Nephron progenitor cell (in vitro differentiated cells): ENCODE measurements around the gene NPC1.

Source experiments
- DNase-seq: peaks from one replicate; pipeline ENCODE4 v3.0.0; 2021
- H3K27ac Mint-ChIP-seq: 2 replicates; pipeline ENCODE4 v1.8.0; 2021; ENCODE audit warnings: mild to moderate bottlenecking, moderate library complexity, mixed read lengths
- H3K27me3 Mint-ChIP-seq: 2 replicates; pipeline ENCODE4 v1.8.0; 2021; ENCODE audit warnings: mild to moderate bottlenecking, low read depth, mixed read lengths; ENCODE audit not compliant: poor library complexity
- H3K36me3 Mint-ChIP-seq: 2 replicates; pipeline ENCODE4 v1.8.0; 2021; ENCODE audit warnings: low read depth, mixed read lengths
- H3K4me1 Mint-ChIP-seq: 2 replicates; pipeline ENCODE4 v1.8.0; 2021; ENCODE audit warnings: mixed read lengths
- H3K4me3 Mint-ChIP-seq: 2 replicates; pipeline ENCODE4 v1.8.0; 2021; ENCODE audit warnings: mild to moderate bottlenecking, moderate library complexity, mixed read lengths
- H3K9me3 Mint-ChIP-seq: 2 replicates; pipeline ENCODE4 v1.8.0; 2021; ENCODE audit warnings: mild to moderate bottlenecking, moderate library complexity, mixed read lengths
- TF ChIP-seq, protein P1 (sequence below): fragments of 200-600 bp; sonication (generic); IDR thresholded peaks from 2 replicates; pipeline ENCODE4 v1.5.0; 2021; ENCODE audit warnings: antibody characterized with exemption

NPC1 gene

DNA sequence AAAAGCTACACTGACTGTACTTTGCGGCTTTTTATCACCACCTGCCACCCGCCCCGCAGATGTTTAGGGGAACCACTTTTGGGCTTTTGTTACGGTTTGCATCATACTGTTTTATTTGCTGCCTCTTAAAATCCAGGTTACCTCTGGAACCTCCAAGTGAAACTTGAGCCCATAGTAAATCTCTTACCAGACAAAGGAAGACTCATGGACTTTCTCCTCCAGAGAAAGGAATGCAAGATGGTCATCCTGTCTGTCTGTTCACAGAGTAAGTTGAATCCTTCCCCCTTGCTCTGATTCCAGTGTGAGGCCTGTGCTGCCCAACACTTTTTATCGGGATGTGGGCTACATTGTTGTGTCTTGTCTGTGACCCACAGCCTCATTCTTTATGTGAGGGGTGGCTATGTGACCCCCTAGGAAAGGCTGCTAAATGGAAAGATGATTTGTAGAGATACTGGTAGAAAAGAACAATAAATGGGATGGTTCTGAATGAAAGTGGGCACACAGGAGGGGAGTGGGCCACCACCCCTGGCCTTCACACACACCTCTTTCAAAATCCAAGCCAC, 59.7 kb downstream of the NPC1 start:
- H3K27me3 Mint-ChIP-seq: no peaks in the 10 kb centered on the region
- no peak for DNase-seq
- peak overlapping the region; percentile 96 for H3K27ac Mint-ChIP-seq
- TF ChIP-seq, protein P1, sequence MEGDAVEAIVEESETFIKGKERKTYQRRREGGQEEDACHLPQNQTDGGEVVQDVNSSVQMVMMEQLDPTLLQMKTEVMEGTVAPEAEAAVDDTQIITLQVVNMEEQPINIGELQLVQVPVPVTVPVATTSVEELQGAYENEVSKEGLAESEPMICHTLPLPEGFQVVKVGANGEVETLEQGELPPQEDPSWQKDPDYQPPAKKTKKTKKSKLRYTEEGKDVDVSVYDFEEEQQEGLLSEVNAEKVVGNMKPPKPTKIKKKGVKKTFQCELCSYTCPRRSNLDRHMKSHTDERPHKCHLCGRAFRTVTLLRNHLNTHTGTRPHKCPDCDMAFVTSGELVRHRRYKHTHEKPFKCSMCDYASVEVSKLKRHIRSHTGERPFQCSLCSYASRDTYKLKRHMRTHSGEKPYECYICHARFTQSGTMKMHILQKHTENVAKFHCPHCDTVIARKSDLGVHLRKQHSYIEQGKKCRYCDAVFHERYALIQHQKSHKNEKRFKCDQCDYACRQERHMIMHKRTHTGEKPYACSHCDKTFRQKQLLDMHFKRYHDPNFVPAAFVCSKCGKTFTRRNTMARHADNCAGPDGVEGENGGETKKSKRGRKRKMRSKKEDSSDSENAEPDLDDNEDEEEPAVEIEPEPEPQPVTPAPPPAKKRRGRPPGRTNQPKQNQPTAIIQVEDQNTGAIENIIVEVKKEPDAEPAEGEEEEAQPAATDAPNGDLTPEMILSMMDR: no peak
- H3K9me3 Mint-ChIP-seq: no peaks in the 10 kb centered on the region
- peaks cover 14% of the 10 kb centered on the region for H3K4me1 Mint-ChIP-seq
- H3K36me3 Mint-ChIP-seq: peaks cover 84% of the 10 kb centered on the region
- H3K4me3 Mint-ChIP-seq: no peak overlapping the region

- no peaks in the 10 kb centered on the region for H3K9me3 Mint-ChIP-seq
- TF ChIP-seq, protein P1: no peak
- DNase-seq: no peak
- H3K4me3 Mint-ChIP-seq: no peak overlapping the region
- H3K27me3 Mint-ChIP-seq: no peaks in the 10 kb centered on the region
- no peak overlapping the region for H3K27ac Mint-ChIP-seq
- peaks cover 14% of the 10 kb centered on the region for H3K4me1 Mint-ChIP-seq
- peaks cover 81% of the 10 kb centered on the region for H3K36me3 Mint-ChIP-seq
Measured at GRCh38 chr18:23524213-23524707, 62.0 kb downstream of the NPC1 start.

DNA sequence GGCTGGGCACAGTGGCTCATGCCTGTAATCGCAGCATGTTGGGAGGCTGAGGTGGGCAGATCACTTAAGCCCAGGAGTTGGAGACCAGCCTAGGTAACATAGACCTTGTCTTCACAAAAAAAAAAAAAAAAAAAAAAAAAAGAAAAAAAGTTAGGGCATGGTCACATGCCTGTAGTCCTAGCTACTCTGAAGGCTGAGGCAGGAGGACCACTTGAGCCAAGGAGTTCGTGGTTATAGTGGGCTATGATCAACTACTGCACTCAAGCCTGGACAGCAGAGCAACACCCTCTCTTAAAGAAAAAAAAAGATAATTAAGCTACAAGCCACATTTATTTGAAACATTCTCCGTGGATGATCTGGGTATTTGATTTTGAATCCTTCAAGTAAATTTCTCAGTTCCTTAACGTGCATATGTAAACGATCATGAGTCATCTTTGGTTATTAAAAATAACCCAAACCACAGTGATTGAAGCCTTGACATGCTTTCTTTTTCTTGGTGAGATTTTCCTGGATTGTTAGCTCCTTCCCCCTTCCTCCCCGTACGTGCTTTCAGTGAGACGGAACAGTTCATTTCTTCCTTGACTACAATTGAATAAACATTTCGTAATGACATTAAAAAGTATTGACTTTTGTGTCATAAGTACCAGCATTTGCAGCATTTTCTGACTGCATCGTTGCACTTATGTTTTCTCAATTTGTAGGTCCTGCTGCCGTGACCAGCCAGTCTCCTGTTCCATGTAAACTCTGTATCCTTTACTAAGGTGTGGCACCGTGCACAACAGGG, 62.7 kb downstream of the NPC1 start:
- H3K36me3 Mint-ChIP-seq: peaks cover 79% of the 10 kb centered on the region
- H3K4me1 Mint-ChIP-seq: peaks cover 14% of the 10 kb centered on the region
- no peaks in the 10 kb centered on the region for H3K27me3 Mint-ChIP-seq
- no peak overlapping the region for H3K27ac Mint-ChIP-seq
- no peak for DNase-seq
- TF ChIP-seq, protein P1: no peak
- no peak overlapping the region for H3K4me3 Mint-ChIP-seq
- H3K9me3 Mint-ChIP-seq: no peaks in the 10 kb centered on the region

- H3K4me1 Mint-ChIP-seq: peaks cover 13% of the 10 kb centered on the region
- H3K9me3 Mint-ChIP-seq: no peaks in the 10 kb centered on the region
- H3K27me3 Mint-ChIP-seq: no peaks in the 10 kb centered on the region
- DNase-seq: no peak
- H3K27ac Mint-ChIP-seq: peak overlapping the region; percentile 24
- H3K4me3 Mint-ChIP-seq: no peak overlapping the region
- TF ChIP-seq, protein P1: no peak
- H3K36me3 Mint-ChIP-seq: peaks cover 78% of the 10 kb centered on the region
Measured at GRCh38 chr18:23521907-23522306, 64.4 kb downstream of the NPC1 start.

GRCh38 chr18:23521271-23521670, 65.0 kb downstream of the NPC1 start:
- DNase-seq: no peak
- Mint-ChIP-seq H3K27me3 (no peaks in the 10 kb centered on the region), H3K9me3 (no peaks in the 10 kb centered on the region), H3K36me3 (peaks cover 74% of the 10 kb centered on the region), H3K27ac (peak overlapping the region; percentile 73), H3K4me3 (no peak overlapping the region), H3K4me1 (peaks cover 6% of the 10 kb centered on the region)
- TF ChIP-seq, protein P1: no peak
